Cardiac fibroblast (primary cell): ENCODE data around the gene ODAD4.
A peak's percentile ranks its signal among the peaks of the same experiment; 100 is the strongest.

ENCODE experiments used
- DNase-seq, 2 donors: peaks; one replicate each; pipeline versions ENCODE4 v3.0.0 to v3.0.0-alpha.2; 2010; ENCODE audit warnings: low read depth in 2 of 2
- H3K4me3 ChIP-seq, 2 donors: replicated peaks in 1 of 2; 1 replicate in 1 of 2; 2 replicates in 1 of 2; pipeline ENCODE4 v1.5.1; 2011; ENCODE audit warnings: low read depth in 2 of 2, low read length in 2 of 2, mild to moderate bottlenecking in 2 of 2, moderate library complexity in 1 of 2
- CTCF ChIP-seq: IDR thresholded peaks from one replicate; pipeline ENCODE4 v1.5.1; 2011; ENCODE audit warnings: low read depth, mild to moderate bottlenecking, low read length, inconsistent platforms

The ODAD4 gene

DNA sequence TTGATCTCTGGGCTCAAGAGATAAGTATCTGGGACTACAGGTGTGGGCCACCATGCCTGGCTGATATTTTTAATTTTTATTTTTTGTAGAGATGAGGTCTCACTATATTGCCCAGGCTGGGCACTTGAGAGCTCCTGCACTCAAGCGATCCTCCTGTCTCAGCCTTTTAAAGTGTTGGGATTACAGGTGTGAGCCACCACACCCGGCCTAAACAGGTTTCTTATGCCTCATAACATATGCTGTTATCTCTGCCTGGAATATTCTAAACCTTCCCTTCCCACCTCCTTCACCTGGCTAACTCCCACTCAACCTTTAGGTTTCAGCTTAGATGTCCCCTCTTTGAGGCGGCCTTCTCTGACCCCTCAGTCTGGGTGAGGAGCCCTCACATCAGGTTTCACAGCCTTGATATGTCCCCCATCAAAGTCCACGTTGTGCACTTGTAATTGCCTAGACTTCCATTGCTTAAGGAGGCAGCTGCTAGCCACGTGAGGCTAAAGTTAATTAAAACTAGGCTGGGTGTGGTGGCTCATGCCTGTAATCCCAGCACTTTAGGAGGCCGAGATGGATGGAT lies 27.5 kb downstream of the ODAD4 start:
- TF ChIP-seq CTCF = no peak
- no peak overlapping the region for H3K4me3 ChIP-seq
- no peak for DNase-seq

DNA sequence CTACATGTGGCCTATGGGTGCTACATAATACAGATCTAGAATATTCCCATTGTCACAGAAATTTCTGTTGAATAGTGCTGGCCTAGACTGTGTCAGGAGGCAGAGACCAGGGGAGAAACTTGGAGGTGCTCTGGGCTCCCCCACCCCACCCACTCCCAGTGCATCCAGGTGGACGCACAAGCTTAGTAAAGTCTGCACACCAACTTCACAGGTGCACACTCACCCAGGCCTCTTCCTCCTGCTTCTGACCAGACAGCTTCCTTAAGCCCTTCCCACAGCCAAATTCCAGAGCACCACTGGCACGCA lies 28.6 kb downstream of the ODAD4 start:
- TF ChIP-seq CTCF = no peak
- DNase-seq = no peak
- no peak overlapping the region for H3K4me3 ChIP-seq

DNA sequence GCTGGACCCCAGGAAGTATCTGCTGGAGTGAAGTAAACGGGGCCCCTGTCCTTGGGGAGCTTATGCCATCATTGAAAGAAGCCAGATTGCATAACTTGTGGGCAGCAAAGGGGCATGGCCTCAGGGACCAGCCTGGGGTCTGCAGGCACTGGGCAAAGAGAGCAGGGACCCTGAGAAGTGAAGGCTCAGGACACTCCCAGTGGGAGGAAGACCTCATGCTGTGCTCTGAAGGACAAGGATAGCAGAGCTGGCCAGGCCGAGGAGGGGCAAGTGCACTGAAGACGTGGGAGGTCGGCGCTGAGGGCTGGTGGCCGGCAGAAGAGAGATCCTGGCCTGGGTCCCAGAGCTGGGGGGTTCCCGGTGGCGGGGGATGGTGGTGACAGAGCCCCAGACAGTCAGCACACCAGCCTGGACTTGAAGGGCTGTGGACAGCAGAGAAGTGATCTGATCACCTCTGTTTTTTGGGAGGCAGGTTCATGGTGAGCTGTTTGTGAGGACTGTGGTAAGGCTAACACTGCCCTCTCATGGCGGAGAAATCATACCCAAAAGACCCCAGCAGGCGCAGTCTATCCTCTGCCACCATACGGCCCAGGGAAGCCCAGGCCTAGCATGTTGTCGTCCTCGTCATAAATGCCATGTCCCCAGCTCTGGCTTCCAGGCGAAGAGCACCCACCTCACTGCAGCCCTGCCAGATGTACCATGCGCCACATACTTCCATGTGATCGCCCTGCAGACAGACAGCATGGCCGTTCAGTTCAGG lies 29.1 kb downstream of the ODAD4 start:
- peak; percentile 74 to 80 for DNase-seq
- TF ChIP-seq CTCF = peak; percentile 64
- no peak overlapping the region for H3K4me3 ChIP-seq

GRCh38 chr17:41962111-41962510 lies 31.7 kb downstream of the ODAD4 start:
- TF ChIP-seq CTCF = no peak
- no peak overlapping the region for H3K4me3 ChIP-seq
- no peak for DNase-seq

GRCh38 chr17:41962768-41963434 lies 32.5 kb downstream of the ODAD4 start:
- H3K4me3 ChIP-seq = no peak overlapping the region
- TF ChIP-seq CTCF = peak; percentile 91
- DNase-seq = peak; percentile 67 to 72

GRCh38 chr17:41965694-41966462 lies 35.5 kb downstream of the ODAD4 start:
- peak overlapping the region; percentile 43 to 85 for H3K4me3 ChIP-seq
- no peak for TF ChIP-seq CTCF
- DNase-seq = peak; percentile 44 to 49
